GM12878 (cell line): Measurements from ENCODE around the gene FETUB.

ENCODE experiments used
- ATF3 ChIP-seq: IDR thresholded peaks from 2 replicates; pipeline ENCODE4 v1.6.1; 2011; ENCODE audit warnings: low read depth, mild to moderate bottlenecking, low read length, moderate library complexity, borderline replicate concordance; ENCODE audit errors: extremely low read depth
- BMI1 ChIP-seq: fragments of 450-650 bp; IDR thresholded peaks from 2 replicates; pipeline ENCODE4 v1.6.1; 2016; ENCODE audit warnings: mild to moderate bottlenecking, moderate library complexity, borderline replicate concordance
- CBX3 ChIP-seq: fragments of 200-600 bp; sonication (generic); IDR thresholded peaks from 2 replicates; pipeline ENCODE4 v1.6.1; 2016; ENCODE audit warnings: low read depth, borderline replicate concordance
- CEBPB ChIP-seq, 2 experiments: fragments of 150-350 bp in 1 of 2; IDR thresholded peaks; 2 replicates each; pipeline ENCODE4 v1.6.1; 2012 to 2014; ENCODE audit warnings: low read depth in 2 of 2, low read length in 2 of 2, borderline replicate concordance in 1 of 2, inconsistent platforms in 1 of 2
- CTCF ChIP-seq, 3 experiments: IDR thresholded peaks in 2 of 3; conservative IDR thresholded peaks in 1 of 3; 2 replicates each; pipeline ENCODE4 v1.5.1; 2011; ENCODE audit warnings: low read depth in 3 of 3, low read length in 3 of 3, mild to moderate bottlenecking in 3 of 3, control low read depth in 2 of 3, moderate library complexity in 2 of 3, inconsistent platforms in 1 of 3, mixed read lengths in 1 of 3; ENCODE audit not compliant: control insufficient read depth in 2 of 3, insufficient read depth in 1 of 3; ENCODE audit errors: extremely low read depth in 1 of 3
- ELK1 ChIP-seq: IDR thresholded peaks from 2 replicates; pipeline ENCODE4 v1.6.1; 2012; ENCODE audit warnings: low read depth, low read length, improper control_type of control experiment
- JUND ChIP-seq: IDR thresholded peaks from 2 replicates; pipeline ENCODE4 v1.6.1; 2012; ENCODE audit warnings: low read depth, mild to moderate bottlenecking, low read length, improper control_type of control experiment, moderate library complexity
- NFYB ChIP-seq: IDR thresholded peaks from 2 replicates; pipeline ENCODE4 v1.6.1; 2011; ENCODE audit warnings: low read depth, mild to moderate bottlenecking, low read length, improper control_type of control experiment, moderate library complexity; ENCODE audit not compliant: insufficient read depth
- POLR2A ChIP-seq: IDR thresholded peaks from 2 replicates; pipeline ENCODE4 v1.6.1; 2011; ENCODE audit warnings: low read depth, mild to moderate bottlenecking, low read length
- SMAD1 ChIP-seq: fragments of 450-650 bp; IDR thresholded peaks from 2 replicates; pipeline ENCODE4 v1.6.1; 2018; ENCODE audit warnings: mild to moderate bottlenecking, low read depth; ENCODE audit not compliant: partially characterized antibody
- SRF ChIP-seq, 2 experiments: IDR thresholded peaks; 2 replicates each; pipeline ENCODE4 v1.6.1; 2011; ENCODE audit warnings: low read depth in 2 of 2, low read length in 2 of 2, mild to moderate bottlenecking in 1 of 2, moderate library complexity in 1 of 2
- ZNF687 ChIP-seq: fragments of 450-650 bp; IDR thresholded peaks from 2 replicates; pipeline ENCODE4 v1.6.1; 2017; ENCODE audit warnings: mild to moderate bottlenecking, moderate library complexity
- TF ChIP-seq, protein P1 (sequence below): IDR thresholded peaks from 2 replicates; pipeline ENCODE4 v1.6.1; 2012; ENCODE audit warnings: low read depth, low read length, improper control_type of control experiment
- TF ChIP-seq, protein P2 (sequence below): IDR thresholded peaks from 2 replicates; pipeline ENCODE4 v1.6.1; 2012; ENCODE audit warnings: mild to moderate bottlenecking, low read depth, low read length

GRCh38 chr3:186622651-186623310 is 17.4 kb upstream of the FETUB start:
- TF ChIP-seq CEBPB (IDR thresholded peaks at IDR 0.05; ENCODE audit: borderline replicate concordance in 1 of 2, low read depth in 2 of 2, low read length in 2 of 2) (no peak), CTCF (IDR thresholded peaks at IDR 0.05 in 2 of 3, conservative IDR thresholded peaks at IDR 0.05 in 1 of 3; ENCODE audit: control insufficient read depth in 2 of 3, extremely low read depth in 1 of 3, insufficient read depth in 1 of 3, low read depth in 3 of 3, low read length in 3 of 3) (no peak), POLR2A (no peak), JUND (no peak), SMAD1 (no peak), ATF3 (no peak), ZNF687 (no peak), SRF (IDR thresholded peaks at IDR 0.05; ENCODE audit: low read depth in 2 of 2, low read length in 2 of 2) (no peak), NFYB (no peak), BMI1 (no peak), ELK1 (no peak), CBX3 (no peak)
- TF ChIP-seq, protein P1, sequence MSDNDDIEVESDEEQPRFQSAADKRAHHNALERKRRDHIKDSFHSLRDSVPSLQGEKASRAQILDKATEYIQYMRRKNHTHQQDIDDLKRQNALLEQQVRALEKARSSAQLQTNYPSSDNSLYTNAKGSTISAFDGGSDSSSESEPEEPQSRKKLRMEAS: no peak
- TF ChIP-seq, protein P2, sequence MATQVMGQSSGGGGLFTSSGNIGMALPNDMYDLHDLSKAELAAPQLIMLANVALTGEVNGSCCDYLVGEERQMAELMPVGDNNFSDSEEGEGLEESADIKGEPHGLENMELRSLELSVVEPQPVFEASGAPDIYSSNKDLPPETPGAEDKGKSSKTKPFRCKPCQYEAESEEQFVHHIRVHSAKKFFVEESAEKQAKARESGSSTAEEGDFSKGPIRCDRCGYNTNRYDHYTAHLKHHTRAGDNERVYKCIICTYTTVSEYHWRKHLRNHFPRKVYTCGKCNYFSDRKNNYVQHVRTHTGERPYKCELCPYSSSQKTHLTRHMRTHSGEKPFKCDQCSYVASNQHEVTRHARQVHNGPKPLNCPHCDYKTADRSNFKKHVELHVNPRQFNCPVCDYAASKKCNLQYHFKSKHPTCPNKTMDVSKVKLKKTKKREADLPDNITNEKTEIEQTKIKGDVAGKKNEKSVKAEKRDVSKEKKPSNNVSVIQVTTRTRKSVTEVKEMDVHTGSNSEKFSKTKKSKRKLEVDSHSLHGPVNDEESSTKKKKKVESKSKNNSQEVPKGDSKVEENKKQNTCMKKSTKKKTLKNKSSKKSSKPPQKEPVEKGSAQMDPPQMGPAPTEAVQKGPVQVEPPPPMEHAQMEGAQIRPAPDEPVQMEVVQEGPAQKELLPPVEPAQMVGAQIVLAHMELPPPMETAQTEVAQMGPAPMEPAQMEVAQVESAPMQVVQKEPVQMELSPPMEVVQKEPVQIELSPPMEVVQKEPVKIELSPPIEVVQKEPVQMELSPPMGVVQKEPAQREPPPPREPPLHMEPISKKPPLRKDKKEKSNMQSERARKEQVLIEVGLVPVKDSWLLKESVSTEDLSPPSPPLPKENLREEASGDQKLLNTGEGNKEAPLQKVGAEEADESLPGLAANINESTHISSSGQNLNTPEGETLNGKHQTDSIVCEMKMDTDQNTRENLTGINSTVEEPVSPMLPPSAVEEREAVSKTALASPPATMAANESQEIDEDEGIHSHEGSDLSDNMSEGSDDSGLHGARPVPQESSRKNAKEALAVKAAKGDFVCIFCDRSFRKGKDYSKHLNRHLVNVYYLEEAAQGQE: no peak
